Measurements from ENCODE around the gene TAF8.
"Not testable (repeated sequence)": the region's sequence is repeated elsewhere in the genome, so short reads cannot be mapped to it uniquely, and the experiment has no call there.

- not testable (repeated sequence) for TF ChIP-seq EZH2 (IDR thresholded peaks at IDR 0.05); POLR2AphosphoS5 (IDR thresholded peaks at IDR 0.05; ENCODE audit: borderline replicate concordance, low read depth, low read length); FOXP2 (optimal IDR thresholded peaks at IDR 0.05; ENCODE audit: control extremely low read depth, extremely low read length, insufficient read depth)
These were observed 42.2 kb upstream of the TAF8 start for GRCh38 chr6:42008138-42008528.

Measured in SK-N-MC (cell line).